Stimulated activated CD4-positive, alpha-beta T cell treated with anti-CD3 and anti-CD28 coated beads, Interleukin-12 subunit alpha, Interleukin-12 subunit beta, amount 100 ng/mL, for 4 hours (primary cell): ENCODE data around the gene CBX2.
"Not testable (repeated sequence)": the region's sequence is repeated elsewhere in the genome, so short reads cannot be mapped to it uniquely, and the experiment has no call there.

Experiments used
- DNase-seq: peaks from one replicate; pipeline ENCODE4 v3.0.0-alpha.2; 2020

CBX2 gene

GRCh38 chr17:79772726-79773125, 5.2 kb upstream of the CBX2 start:
- DNase-seq, result not testable (repeated sequence)

- DNase-seq, result no peak
Observed at GRCh38 chr17:79774561-79774975, 3.4 kb upstream of the CBX2 start.

GRCh38 chr17:79775632-79776031, 2.3 kb upstream of the CBX2 start:
- no peak for DNase-seq

- no peak for DNase-seq
Observed at GRCh38 chr17:79776376-79777119, 1.4 kb upstream of the CBX2 start.

GRCh38 chr17:79777120-79777893, 641 bp upstream of the CBX2 start:
- peak; percentile 24 for DNase-seq

- DNase-seq, result no peak
Observed at GRCh38 chr17:79778504-79779083, 646 bp downstream of the CBX2 start.

- no peak for DNase-seq
Observed at GRCh38 chr17:79779084-79779529, 1.2 kb downstream of the CBX2 start.

GRCh38 chr17:79779661-79780365, 1.9 kb downstream of the CBX2 start:
- DNase-seq, result no peak

GRCh38 chr17:79781012-79781650, 3.2 kb downstream of the CBX2 start:
- no peak for DNase-seq

- no peak for DNase-seq
Observed at GRCh38 chr17:79781736-79782575, 4.0 kb downstream of the CBX2 start.

- no peak for DNase-seq
Observed at GRCh38 chr17:79783891-79784290, 5.9 kb downstream of the CBX2 start.

GRCh38 chr17:79784353-79785016, 6.5 kb downstream of the CBX2 start:
- DNase-seq, result no peak

GRCh38 chr17:79785017-79785899, 7.3 kb downstream of the CBX2 start:
- DNase-seq, result no peak

GRCh38 chr17:79785900-79786810, 8.2 kb downstream of the CBX2 start:
- DNase-seq, result no peak

GRCh38 chr17:79786930-79787643, 9.1 kb downstream of the CBX2 start:
- DNase-seq, result no peak

GRCh38 chr17:79788455-79788854, 10.5 kb downstream of the CBX2 start:
- no peak for DNase-seq

- no peak for DNase-seq
Observed at GRCh38 chr17:79788989-79789942, 11.3 kb downstream of the CBX2 start.
